Activated naive CD4-positive, alpha-beta T cell treated with anti-CD3 and anti-CD28 coated beads, Interleukin-2, amount 10 ng/mL, durations not matched to agents 5 hours and 36 hours (primary cell): Measurements from ENCODE around the gene OR7G2. TPM values are rescaled to one million over a fixed set of nuclear protein-coding genes. Genes with fewer than 3 reads are reported as not detected.

ENCODE experiments used
- total RNA-seq, 2 experiments: library from RNA; stranded (reverse); gene quantifications; one replicate each; pipeline ENCODE4 v1.2.3, GENCODE V29; 2021

The OR7G2 gene
- not detected for total RNA-seq

DNA sequence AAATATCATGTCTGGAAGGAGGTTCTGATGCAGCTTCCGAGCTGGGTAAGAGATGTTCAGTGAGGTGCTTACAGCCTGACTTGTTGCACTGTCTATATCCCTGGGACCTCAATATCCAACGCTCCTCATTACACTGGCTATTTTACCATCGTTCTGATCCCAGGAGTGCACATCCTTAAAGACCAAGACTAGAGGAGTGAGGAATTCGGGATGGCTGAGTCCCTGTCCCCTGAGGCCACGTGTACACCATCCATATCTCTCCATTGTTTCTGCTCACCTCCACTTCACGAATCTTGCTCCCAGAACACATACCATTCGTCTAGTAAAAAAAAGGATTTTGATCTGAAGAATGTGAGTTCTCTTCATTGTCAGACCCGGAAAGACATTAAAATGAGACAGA is at the start of gene OR7G2:
TSS of gene OR7G2 (minus strand) at position 101 of the 400 bp plus-strand sequence. CDS start 4,232 bp downstream, outside the sequence.

GRCh38 chr19:9140159-9140874 is 33.0 kb upstream of the OR7G2 start, which contains the start of gene ZNF317:
Gene ZNF317 (plus strand): TSS chr19:9140397. CDS start chr19:9156017, 15,620 bp downstream.

DNA sequence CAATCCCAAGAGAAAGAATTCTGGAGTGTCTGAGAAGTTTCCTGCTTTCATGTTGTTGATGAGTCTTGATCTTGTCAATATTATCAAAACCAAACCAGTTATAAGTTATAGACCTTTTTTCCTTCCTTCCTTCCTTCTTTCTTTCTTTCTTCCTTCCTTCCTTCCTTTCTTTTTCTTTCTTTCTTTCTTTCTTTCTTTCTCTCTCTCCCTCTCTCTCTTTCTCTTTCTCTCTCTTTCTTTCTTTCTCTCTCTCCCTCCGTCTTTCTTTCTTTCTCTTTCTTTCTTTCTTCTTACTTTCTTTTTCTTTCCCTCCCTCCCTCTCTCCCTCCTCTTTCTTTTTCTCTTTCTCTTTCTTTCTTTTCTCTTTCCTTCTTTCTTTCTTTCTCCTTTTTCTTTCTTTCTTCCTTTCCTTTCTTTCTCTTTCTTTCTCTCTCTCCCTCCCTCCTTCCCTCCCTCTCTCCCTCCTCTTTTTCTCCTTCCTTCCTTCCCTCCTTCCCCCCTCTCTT is 19.7 kb upstream of the OR7G2 start, which contains the start of gene OR7G3:
TSS of gene OR7G3 (minus strand) at position 51 of the 506 bp plus-strand sequence. CDS start at position 51, 0 bp downstream.

GRCh38 chr19:9115307-9115813 is 8.1 kb upstream of the OR7G2 start, which contains the start of gene OR7G1:
Gene OR7G1 (minus strand): TSS chr19:9115763. CDS start chr19:9115763, 0 bp downstream.

GRCh38 chr19:9086761-9087160 is 20.5 kb downstream of the OR7G2 start, which contains the start of gene OR1M1:
Gene OR1M1 (plus strand): TSS chr19:9087061. CDS start chr19:9093245, 6,184 bp downstream.

Other genes starting within 250 kb of the OR7G2 start
- gene MUC16, start 97.1 kb downstream of the OR7G2 start, total RNA-seq, result not detected
- not detected for gene OR1M1, start 20.4 kb downstream of the OR7G2 start, total RNA-seq
- gene OR7G1, start 8.3 kb upstream of the OR7G2 start, total RNA-seq, result not detected
- gene OR7G3, start 19.5 kb upstream of the OR7G2 start, total RNA-seq, result not detected
- 10 to 100 TPM; 38.2 to 41.1 TPM for gene ZNF317, start 32.9 kb upstream of the OR7G2 start, total RNA-seq
- under 1 TPM in 1 of 2 experiments, not detected in 1; 0.07 TPM for gene OR7D2, start 71.5 kb upstream of the OR7G2 start, total RNA-seq
- not detected for gene OR7D4, start 112.1 kb upstream of the OR7G2 start, total RNA-seq
- gene OR7E24, start 143.5 kb upstream of the OR7G2 start, total RNA-seq, result not detected
- 10 to 100 TPM in 1 of 2 experiments, 1 to 10 TPM in 1; 9.4 to 10.1 TPM for gene ZNF699, start 202.4 kb upstream of the OR7G2 start, total RNA-seq
- 10 to 100 TPM; 15.3 to 20.1 TPM for gene ZNF559, start 216.7 kb upstream of the OR7G2 start, total RNA-seq